ENCODE results near the gene NEUROD2.
A peak's percentile ranks its signal among the peaks of the same experiment; 100 is the strongest.

Gene NEUROD2

DNA sequence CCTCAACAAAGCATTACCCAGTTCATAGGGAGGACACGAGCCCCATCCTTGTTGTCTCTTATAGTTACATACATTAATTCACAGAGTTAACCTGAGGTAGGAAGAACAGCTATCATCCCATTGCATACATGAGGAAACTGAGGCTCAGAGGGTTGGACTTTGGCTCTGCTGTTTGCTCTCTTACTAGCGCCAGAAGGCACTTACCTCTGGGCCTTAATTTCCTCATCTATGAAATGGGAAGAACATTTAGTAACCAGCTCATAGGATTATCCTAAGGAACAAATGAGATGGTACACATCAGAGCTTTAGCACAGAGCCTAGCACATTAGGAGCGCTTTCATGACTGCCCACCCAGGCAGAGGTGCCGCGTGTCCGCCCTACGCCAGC, 27.6 kb downstream of the NEUROD2 start:
- DNase-seq (ENCODE audit: low read depth in 2 of 2): no peak

DNA sequence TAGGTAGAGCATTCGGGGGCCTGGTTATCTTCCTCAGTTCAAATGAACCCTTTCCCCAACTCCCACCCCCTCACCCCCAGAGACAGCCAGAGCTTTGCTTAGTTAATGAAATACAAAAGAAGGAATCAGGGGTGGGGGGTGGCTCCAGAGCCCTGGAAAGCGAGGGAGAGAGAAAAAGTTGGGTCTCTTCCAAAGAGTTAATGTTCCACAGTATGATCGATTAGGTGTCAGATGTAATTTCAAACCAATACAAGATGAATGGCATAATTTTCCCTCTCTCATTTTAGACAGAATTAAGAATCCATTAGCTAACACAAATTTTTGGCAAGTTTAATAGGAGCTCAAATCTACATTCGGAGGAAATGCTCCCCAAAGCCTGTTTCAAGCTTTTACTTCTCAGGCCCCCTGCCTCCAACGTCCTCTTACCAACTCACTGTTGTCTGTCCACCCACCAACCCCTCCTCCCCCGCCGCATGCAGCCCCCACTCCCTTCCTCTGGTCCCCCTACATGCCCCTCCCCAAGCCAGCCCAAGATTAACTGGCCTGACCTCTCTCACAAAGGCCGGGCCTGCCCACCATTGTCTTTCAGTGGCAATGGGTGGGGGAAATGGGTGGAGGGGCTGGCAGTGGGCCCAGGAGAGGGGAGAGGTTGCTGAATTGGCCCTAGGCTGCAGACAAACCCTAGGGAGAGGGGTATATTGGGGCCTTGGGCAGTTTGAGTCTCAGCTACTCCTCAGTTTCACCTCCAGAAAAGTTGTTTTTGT, 28.2 kb downstream of the NEUROD2 start:
- DNase-seq (ENCODE audit: low read depth in 2 of 2): no peak

DNA sequence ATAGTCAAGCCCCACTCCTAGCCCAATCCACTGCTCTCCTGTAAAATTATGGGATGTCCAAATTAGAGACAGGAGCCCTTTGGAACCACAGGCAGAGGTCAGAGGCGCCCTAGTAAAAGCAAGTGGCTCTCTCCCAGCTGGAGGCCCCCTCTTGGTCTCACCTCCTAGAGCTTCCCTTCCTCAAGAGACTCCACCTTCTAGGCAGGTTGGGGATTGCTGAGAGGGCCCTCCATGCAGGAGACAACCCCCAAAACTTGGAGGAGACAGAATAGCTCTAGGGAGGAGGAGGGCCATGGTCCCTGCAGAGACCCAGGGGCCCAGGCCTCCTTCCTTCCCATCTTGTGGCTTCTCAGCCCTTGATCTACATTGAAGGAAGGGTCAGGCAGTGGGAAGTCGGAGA, 29.4 kb downstream of the NEUROD2 start:
- no peak for DNase-seq (ENCODE audit: low read depth in 2 of 2)

DNA sequence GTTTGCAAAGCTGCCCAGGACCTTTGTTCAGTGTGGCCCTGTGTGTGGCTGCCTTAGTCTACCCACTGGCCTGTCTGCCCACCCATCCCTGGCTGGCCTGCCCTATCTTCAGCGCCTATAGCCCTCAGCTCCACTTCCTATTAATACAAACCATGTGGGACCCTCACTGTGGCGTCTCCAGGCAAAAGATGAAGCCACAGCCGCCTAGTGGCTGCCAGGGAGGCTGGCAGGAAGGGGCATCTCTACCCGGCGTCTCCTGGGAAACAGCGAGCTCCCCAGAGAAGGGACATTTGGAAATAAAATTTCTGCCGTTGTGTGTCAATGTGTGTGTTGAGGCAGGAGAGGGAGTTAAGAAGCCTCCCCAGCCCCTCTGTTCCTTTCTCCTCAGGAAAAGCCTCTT, 31.5 kb downstream of the NEUROD2 start:
- no peak for DNase-seq (ENCODE audit: low read depth in 2 of 2)

DNA sequence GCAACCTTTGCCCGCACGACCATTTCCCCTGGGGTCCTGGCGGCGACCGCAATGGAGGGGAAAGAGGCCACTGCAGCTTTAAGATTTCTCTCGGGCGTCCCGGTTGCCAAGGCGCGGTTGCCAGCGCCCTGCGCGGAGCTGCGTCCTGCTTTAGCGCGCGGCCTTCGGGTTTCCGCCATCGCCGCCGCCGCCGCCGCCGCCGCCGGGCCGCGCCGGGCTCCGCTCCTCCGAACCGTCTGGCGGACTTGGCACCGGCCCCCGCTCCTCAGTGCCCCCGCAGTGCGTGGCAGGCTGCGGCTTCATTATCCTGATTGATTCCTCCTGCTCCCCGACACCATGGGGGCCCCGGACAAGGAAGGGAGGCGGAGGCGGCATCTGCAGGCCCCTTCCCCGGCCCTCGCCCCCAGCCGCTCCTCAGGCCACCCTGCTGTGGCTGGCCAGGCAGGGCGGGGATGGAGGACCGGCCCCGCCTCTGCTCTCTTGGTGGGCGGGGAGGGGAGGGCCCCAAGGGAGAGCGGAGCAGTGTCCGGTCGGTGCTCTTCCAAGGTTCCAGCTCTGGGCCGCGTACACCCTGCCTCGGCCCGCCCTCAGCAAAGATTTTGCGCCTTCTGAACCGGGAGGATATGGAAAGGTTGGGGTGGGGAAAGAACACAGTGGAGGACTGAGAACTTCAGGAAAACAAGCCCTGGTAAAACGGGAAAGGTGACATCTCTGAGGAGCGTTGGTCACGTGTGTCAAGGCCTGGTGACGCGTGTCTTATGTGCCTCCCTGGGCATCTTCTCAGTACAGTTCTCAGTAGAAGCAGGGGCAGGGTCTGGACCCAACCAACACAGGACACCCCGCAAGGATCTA, 34.0 kb downstream of the NEUROD2 start:
- DNase-seq (ENCODE audit: low read depth in 2 of 2): peak; percentile 29 to 32

DNA sequence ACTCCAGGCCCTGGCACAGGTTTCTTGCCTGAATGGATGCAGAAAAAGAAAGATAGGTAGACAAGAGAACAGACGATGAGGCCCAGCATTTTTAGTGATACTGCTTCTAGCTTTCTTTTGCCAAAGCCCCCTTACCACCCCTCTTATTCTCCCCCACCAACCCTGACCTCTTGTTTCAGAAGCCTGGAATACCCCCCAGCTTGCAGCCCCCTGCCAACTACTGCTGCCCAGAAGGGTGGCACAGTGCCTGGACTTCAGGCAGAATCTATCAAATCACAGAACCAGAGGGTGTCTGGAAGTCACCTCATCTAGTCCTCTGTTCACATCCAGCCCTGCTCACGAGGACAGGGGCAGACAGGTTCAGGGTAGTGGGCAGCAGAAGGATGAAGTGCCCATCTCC, 35.6 kb downstream of the NEUROD2 start:
- no peak for DNase-seq (ENCODE audit: low read depth in 2 of 2)

DNA sequence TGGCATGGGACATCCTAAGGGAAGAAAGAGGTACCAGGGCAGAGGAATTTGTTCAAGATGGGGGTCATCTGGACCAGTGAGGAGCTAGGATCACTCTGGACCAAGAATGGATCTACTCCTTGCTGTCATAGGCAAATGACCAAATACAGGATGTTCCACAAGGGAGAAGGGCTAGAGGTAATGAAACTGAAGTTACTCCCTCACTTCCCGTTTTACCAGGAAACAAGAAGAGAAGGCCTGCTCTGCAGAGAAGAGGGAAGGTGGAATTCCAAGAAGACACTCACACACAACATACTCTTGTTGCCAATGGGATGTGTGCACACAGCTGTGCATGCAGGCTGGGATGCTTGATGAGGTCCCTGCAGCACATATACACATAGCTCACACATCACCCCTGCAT, 38.6 kb downstream of the NEUROD2 start:
- no peak for DNase-seq (ENCODE audit: low read depth in 2 of 2)

DNA sequence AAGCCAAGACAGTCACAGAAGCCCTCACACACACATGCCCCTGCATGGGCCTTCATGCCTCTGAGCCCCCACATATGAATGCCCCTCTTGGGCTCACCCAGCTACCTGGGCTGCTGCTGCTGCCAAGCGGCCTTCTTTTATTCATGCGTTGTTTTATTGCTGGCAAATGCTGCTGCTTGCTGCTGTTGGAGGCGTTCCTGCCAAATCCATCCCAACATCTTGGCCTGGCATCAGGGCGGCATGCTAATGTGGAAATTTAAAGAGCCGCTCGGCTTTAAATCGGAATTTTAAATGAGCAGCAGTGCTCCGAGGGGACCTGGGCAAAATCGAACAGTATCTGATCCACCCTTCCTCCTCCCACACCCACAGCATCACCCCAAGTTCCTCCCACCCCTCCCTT, 39.0 kb downstream of the NEUROD2 start:
- DNase-seq (ENCODE audit: low read depth in 2 of 2): no peak

DNA sequence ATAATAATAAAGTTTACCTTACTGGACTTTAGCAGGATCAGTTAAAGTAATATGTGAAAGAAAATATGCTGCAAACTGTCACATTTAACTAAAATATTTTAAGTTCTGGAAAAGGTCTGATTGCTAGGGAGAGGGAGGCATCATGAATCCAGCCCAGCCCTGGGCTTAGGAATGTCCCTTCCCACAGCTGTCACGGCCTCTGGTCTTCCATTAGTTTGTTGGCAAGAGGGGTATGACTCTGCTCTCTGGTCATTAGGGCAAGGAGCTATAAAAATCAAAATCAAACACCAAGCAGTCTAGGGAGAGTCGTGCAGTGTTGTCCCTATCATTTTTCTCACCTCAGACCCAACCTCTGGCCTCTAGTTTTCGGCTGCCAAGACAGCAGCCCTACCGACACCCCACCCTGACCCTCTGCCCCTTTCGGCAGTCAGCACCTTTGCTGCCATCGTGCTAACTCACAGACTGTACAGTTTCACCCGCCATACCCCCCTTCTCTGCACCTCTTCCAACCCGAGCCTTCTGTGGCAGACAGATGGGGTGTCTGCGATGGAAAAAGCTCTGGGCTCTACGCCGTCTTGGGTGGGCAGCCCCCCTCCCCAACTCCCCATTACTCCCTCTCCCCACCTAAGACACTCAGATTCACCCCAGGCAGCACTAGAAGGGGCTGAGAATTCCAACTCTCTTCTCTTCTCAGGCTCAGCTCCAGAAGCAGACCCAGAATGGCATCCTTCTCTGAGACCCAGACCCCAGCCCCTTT, 41.4 kb downstream of the NEUROD2 start:
- no peak for DNase-seq (ENCODE audit: low read depth in 2 of 2)

DNA sequence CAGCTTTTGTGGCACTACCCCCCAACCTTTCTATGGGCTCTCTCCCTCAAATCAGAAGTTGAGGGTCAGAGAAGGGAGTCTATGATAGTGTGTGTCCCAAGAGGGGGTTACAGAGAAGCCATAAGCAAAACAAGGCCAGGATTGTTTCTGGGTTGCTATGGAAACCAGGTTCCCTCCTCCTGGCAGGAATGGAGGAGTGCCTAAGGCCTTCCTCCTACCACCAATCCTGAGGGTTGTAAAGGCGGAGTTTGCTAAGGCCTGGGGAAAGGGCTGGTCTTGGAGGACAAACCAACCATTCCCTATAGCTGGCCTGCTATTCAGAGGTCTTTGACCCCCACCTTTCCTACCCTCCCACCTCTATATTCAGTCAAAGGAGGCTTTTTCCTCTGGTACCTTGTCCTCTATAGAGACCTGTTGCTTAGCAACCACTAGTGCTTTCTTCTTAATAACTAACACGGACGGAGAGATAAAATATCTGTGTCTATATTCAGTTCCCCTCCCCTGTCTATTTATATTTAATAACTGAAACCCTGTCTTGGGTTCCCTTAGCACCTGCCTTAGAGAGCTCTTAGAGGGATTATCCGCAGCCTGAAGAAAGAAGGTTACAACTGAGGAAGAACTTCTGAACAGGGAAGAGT, 43.4 kb downstream of the NEUROD2 start:
- no peak for DNase-seq (ENCODE audit: low read depth in 2 of 2)

DNA sequence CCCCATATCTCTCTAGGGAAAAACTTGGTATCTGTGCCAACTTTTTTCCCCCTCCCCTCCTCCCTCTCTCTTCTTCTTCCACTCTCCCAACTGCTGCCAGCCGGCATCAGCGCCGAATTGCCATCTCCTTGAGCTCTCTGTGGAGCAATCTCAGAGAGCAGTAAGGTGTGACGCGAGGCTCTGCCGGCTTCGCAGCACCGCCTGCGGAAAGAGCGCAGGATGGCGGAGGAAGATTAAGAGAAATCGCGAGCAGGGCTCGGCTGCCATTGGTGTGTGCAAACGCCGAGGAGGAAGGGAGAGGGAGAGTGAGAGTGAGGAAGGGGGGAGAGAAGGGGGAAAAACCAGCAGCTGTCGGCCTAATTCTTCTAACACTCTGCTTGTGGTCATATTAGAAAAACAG, 44.2 kb downstream of the NEUROD2 start:
- DNase-seq (ENCODE audit: low read depth in 2 of 2): no peak

DNA sequence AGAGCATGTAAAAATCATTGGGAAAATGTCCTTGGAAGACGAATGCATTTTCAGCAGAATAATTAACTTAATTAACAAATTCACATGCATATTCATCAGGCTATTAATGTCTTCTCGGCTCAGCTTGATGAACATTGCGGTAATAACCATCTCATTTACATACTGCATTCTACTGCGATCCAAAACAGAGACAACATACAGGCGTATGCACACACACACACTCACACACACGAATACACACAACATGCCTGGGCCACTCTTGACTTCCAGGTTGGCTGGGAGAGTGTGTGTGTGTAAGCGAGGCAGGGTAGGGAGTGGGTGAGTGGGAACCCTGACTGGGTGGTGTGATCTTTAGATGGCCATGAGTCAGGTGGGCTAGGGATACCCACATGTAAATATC, 44.7 kb downstream of the NEUROD2 start:
- DNase-seq (ENCODE audit: low read depth in 2 of 2): no peak

DNA sequence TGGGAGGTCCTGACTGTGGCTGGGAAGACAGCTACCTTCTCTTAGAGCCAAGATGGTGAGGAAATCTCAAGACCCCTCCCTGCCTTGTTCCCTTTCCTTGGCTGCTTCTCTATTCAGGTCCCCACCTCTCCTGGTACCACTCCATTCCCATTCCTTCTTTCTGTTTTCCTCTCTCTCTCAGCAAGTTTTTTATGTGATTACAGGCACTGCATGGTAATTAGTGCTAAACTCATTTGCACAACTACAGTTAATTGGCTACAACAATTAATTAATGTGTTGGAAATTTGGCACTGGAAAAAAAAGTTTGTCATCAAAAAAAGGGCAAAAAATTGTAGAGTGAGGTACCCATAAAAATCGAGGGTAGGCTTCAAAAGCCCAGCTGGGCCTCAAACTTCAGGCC, 45.3 kb downstream of the NEUROD2 start:
- DNase-seq (ENCODE audit: low read depth in 2 of 2): no peak

DNA sequence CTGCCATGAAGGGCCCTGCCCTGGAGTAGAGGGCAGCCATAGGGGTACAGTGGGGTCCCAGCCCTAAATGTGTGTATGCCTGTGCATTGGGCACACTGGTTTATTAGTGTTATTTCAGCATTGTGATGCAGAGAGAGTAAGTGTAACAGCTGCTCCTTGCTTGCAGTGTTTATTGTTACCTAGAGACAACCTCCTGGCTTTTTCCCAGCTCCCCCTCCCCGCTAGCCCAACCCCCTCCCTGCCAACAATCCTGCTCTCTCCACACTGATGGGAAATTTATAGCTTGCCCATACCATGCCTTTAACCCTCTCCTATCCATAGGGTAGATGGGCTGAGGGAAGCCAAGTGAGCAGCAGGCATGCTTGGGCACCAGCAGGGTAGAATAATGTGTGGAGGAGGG, 51.3 kb downstream of the NEUROD2 start:
- no peak for DNase-seq (ENCODE audit: low read depth in 2 of 2)

DNA sequence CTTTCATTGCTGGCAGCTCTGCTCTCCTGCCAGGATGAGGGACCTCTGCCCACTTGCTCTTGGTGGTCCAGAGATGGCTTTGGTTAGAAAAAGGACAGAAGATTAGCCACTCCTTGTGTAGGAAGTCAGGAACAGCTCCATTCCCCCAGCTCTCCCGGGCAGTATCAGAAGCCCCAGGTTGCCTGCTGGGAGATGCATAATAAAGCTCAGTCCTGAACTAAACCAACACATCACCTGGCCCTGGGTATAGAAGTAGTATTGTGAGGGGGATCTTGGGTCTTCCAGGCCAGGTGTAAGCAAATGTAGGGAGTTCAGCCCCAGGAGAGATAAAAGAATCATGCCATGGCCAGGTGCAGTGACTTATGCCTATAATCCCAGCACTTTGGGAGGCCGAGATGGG, 52.4 kb downstream of the NEUROD2 start:
- DNase-seq (ENCODE audit: low read depth in 2 of 2): no peak
